IPS-20b (cell line): ENCODE data around the gene EHD4.

Experiments
- H3K27ac ChIP-seq: one replicate; pipeline ENCODE4 v1.5.1; 2013; ENCODE audit warnings: low read length
- H3K27me3 ChIP-seq: 2 replicates; pipeline ENCODE4 v1.6.1; 2013; ENCODE audit warnings: mild to moderate bottlenecking, low read length, inconsistent platforms; ENCODE audit not compliant: insufficient read depth
- H3K36me3 ChIP-seq: 2 replicates; pipeline ENCODE4 v1.6.1; 2013; ENCODE audit warnings: low read depth, mild to moderate bottlenecking, inconsistent platforms, low read length, moderate library complexity; ENCODE audit not compliant: insufficient read depth
- H3K4me1 ChIP-seq: 2 replicates; pipeline ENCODE4 v1.6.1; 2013; ENCODE audit warnings: mild to moderate bottlenecking, control low read depth, inconsistent platforms, low read length, moderate library complexity; ENCODE audit not compliant: insufficient read depth
- H3K4me3 ChIP-seq: 2 replicates; pipeline ENCODE4 v1.5.1; 2013; ENCODE audit warnings: mild to moderate bottlenecking, low read length, inconsistent platforms
- H3K9ac ChIP-seq: 2 replicates; pipeline ENCODE4 v1.6.1; 2013; ENCODE audit warnings: low read depth, mild to moderate bottlenecking, inconsistent platforms, low read length, moderate library complexity
- H3K9me3 ChIP-seq: 2 replicates; pipeline ENCODE4 v1.6.1; 2013; ENCODE audit warnings: mild to moderate bottlenecking, low read depth, low read length, inconsistent platforms; ENCODE audit not compliant: insufficient read depth

The EHD4 gene

DNA sequence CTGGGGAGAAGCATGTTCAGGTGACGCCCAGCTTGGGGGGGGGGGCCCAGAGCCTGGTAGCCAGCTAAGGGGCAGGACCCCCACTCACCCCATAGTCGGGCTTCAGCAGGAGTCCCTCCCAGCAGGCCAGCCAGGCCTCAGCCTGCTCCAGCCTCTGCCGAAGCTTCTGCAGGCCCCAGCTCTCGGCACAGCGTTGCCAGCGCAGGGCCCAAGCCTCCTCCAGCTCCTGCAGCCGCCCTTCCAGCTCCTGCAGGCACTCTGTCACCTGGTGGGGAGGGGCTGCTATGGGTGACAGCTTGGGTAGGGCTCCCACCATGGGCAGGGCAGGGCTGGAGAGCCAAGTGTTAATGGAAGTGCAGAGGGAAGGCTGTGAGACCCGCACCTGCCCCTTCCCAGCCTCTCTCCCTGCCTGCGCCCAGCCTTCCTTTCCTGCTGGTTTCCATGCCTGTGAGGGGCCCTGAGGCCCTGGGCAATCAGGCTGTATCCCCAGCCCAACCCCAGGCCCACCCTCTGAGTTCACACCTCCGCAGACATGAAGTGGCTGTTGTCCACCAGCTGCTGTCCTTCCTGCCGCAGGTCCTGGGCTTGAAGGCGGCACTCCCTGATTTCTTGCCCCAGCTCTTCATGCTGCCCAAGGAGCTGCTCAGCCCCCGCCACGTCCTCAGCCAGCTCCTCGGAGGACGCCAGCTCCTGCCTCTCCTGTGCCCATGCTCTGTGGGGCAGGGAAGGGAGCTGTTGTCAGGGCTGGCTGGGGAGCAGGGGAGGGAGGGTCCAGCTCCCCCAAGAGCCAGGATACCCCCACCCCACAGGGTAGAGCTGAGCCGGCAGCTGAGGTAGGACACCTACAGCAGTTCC lies 119.4 kb downstream of the EHD4 start:
- H3K36me3 ChIP-seq, result peaks cover 5% of the 10 kb centered on the region; the same call in 1 of the 2 replicates
- no peak overlapping the region for H3K9ac ChIP-seq
- H3K27me3 ChIP-seq, result no peaks in the 10 kb centered on the region
- no peak overlapping the region for H3K27ac ChIP-seq
- H3K4me1 ChIP-seq, result no peaks in the 10 kb centered on the region
- H3K4me3 ChIP-seq, result no peak overlapping the region
- H3K9me3 ChIP-seq, result no peaks in the 10 kb centered on the region

DNA sequence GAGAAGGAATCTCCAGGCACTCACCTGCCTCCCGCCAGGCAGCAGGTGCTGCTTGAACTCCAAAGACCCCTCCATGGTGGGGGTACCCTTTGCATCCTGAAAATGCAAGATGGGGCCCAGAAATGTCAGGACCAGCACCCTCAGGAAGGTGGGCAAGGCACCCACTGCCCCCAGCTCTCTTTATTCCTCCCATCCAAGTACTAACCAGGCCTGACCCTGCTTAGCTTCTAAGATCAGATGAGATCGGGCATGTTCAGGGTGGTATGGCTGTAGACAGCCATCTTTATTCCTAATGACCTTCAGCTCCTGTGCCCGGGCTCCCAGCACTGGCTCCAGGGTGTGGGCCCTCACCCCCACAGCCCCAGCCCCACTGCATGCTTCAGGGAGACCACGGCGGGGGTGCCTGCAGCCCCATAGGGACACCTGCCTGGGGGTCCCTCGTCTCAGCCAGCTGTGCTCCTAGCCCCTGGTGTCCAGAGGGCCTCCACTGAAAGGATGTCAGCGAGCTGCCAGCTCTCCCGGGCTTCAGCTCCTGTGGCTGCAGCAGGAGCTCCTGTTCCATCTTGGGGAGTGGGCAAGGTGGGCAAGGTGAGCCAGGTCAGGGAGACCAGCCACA lies 120.5 kb downstream of the EHD4 start:
- no peaks in the 10 kb centered on the region for H3K27me3 ChIP-seq
- no peaks in the 10 kb centered on the region for H3K9me3 ChIP-seq
- H3K27ac ChIP-seq, result no peak overlapping the region
- peaks cover 15% of the 10 kb centered on the region for H3K36me3 ChIP-seq
- H3K4me1 ChIP-seq, result no peaks in the 10 kb centered on the region
- H3K4me3 ChIP-seq, result no peak overlapping the region
- H3K9ac ChIP-seq, result no peak overlapping the region

DNA sequence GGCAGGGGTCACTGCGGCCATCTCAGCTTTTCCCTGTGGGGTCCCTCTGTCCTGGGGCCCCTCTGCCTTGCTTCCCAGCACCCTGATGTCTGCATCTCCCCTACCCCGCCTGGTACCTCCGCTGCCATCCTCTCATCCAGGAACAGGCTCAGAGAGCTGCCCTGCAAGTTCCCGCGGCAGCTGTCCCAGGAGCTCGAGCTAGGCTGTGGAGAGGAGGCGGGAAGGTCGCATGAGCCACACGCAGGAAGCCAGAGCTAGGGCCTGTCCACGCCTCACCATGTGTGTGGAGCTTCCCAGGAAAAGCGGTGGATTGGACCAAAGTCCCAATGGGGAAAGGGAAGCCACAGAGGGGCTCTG lies 121.2 kb downstream of the EHD4 start:
- no peaks in the 10 kb centered on the region for H3K27me3 ChIP-seq
- H3K4me3 ChIP-seq, result no peak overlapping the region
- peaks cover 22% of the 10 kb centered on the region for H3K36me3 ChIP-seq
- H3K4me1 ChIP-seq, result no peaks in the 10 kb centered on the region
- H3K27ac ChIP-seq, result no peak overlapping the region
- H3K9me3 ChIP-seq, result no peaks in the 10 kb centered on the region
- H3K9ac ChIP-seq, result no peak overlapping the region

DNA sequence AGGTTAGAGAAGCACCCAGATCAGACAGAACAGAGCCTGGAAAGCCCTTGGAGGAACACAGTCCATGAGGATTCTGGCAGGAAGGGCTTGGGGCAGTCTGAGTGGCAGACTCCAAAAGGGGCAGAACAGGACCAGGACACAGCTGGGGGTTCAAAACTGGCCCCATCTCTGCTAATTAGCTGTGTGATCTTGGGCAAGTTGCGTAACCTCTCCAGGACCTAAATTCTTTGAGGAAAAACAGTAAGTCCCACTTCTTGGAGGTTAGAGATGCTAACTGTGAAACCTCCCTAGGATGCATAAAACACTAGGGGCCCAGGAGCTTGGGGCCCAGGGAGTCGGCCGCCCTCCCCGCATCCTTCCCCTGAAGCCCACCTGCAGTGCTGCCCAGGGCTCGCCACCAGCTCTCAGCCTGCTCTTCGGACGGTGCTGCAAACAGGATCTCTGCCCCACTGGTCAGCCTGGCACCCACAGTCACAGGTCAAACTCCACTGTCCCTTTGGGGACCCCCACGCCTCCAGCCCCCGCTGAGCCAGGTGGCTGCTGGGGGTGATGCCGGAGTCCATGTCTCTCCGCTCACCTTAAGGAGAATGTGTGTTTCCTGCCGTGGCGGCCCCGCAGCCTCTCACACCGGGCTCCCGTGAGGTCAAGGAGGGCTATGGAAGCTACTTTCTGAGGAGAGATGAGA lies 121.7 kb downstream of the EHD4 start:
- Histone ChIP-seq H3K36me3 (peaks cover 22% of the 10 kb centered on the region), H3K9ac (no peak overlapping the region), H3K4me1 (no peaks in the 10 kb centered on the region), H3K9me3 (no peaks in the 10 kb centered on the region), H3K27me3 (no peaks in the 10 kb centered on the region), H3K4me3 (no peak overlapping the region), H3K27ac (no peak overlapping the region)

DNA sequence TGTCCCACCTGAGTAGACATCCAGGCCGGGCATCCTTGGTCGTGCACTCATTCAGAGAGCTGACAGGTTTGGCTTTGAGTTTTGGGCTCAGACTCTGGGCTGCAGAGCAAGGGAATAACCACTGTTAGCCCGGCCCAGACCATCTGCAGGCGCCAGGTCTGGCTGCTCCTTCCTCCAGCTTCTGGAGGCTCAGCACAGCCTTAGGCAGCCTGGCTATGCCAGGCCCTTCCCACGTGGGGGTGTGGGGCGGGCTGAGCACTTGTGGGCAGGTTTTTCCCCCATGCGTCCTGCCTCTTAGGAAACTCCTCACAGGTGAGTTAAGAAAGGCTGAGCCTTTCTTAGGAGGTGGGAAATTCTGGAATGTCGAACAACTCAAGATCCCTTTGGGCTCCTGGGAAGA lies 122.5 kb downstream of the EHD4 start:
- Histone ChIP-seq H3K27me3 (no peaks in the 10 kb centered on the region), H3K4me3 (no peak overlapping the region), H3K4me1 (no peaks in the 10 kb centered on the region), H3K36me3 (peaks cover 22% of the 10 kb centered on the region), H3K9ac (no peak overlapping the region), H3K27ac (no peak overlapping the region), H3K9me3 (no peaks in the 10 kb centered on the region)

DNA sequence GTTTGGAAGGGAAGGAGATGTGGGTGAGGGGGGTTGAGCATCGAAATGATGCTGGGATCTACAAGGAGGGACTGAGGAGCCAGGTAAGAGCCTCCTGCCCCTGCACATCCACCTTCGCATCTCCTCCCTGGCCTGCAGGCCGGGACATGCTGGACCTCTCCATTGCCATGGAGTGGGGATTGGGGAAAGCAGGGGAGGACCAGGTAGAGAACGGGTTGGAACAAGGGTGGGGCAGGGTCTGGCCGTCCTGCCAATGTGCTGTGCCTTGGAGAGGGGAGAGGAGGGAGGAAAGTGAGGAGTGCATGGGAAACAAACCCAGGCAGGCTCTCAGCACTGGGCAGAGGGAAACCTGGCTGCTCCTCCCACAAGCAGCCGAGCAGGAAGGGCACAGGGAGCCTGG lies 123.2 kb downstream of the EHD4 start:
- no peak overlapping the region for H3K9ac ChIP-seq
- H3K27ac ChIP-seq, result no peak overlapping the region
- peaks cover 22% of the 10 kb centered on the region for H3K36me3 ChIP-seq
- no peaks in the 10 kb centered on the region for H3K27me3 ChIP-seq
- no peaks in the 10 kb centered on the region for H3K4me1 ChIP-seq
- H3K9me3 ChIP-seq, result no peaks in the 10 kb centered on the region
- no peak overlapping the region for H3K4me3 ChIP-seq

DNA sequence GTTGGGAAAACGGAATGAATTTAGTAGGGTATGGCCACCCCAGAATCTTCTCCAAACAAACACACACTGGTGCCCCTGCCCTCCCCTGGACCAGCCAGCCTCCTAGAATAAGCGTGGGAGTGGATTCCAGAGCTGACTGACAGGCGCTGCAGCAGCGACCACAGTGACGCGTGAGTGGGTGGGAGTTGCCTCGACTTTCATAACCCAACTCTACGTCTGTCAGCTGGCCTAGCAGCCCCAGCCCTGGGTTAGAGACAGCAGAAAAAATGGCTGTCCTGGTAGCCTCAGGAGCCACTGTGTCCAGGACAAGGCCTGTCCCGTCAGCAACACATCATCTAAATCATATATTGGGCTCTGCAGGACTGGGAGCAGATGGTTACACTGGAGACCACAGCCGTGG lies 123.7 kb downstream of the EHD4 start:
- Histone ChIP-seq H3K4me1 (no peaks in the 10 kb centered on the region), H3K27me3 (no peaks in the 10 kb centered on the region), H3K4me3 (no peak overlapping the region), H3K36me3 (peaks cover 22% of the 10 kb centered on the region), H3K9ac (no peak overlapping the region), H3K27ac (no peak overlapping the region), H3K9me3 (no peaks in the 10 kb centered on the region)

DNA sequence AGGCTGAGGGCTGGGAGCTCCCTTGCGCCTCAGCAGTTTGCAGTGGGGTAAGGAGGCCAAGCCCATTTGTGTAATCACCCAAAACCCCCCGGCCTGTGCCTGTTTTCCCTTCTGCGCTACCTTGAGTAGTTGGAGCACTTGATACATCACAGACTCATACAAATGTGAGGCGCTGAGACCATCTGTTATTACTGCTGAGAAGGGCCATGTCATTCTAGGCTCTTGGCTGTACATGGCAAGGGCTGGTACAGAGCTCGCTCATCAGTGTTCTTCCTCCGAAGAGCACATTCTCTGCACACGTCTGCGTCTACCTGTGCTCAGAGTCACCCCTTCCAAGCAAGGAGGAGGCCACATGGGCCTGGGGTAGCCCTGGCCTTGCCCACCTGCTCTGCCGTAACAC lies 124.4 kb downstream of the EHD4 start:
- Histone ChIP-seq H3K9ac (no peak overlapping the region), H3K27me3 (no peaks in the 10 kb centered on the region), H3K36me3 (peaks cover 22% of the 10 kb centered on the region), H3K27ac (no peak overlapping the region), H3K4me1 (no peaks in the 10 kb centered on the region), H3K9me3 (no peaks in the 10 kb centered on the region), H3K4me3 (no peak overlapping the region)

DNA sequence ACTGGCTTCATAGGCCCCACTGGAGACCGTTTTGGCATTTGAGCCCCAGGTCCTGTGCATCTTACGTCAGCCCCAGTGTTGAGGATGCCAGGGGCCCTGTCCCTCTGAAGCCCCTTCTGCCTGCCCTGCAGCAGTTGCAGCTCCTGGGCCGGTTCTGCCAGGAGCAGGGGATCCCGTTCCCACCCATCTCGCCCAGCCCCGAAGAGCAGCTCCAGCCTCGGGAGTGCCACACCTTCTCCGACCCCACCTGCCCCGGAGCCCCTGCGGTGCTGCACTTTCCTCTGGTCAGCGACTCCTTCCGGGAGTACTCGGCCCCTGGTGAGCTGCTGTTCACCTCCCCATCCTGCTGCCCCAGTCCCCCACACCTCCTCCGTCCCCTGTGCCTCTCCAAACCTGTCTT lies 125.2 kb downstream of the EHD4 start:
- Histone ChIP-seq H3K9me3 (no peaks in the 10 kb centered on the region), H3K36me3 (peaks cover 22% of the 10 kb centered on the region), H3K4me3 (no peak overlapping the region), H3K27me3 (no peaks in the 10 kb centered on the region), H3K27ac (no peak overlapping the region), H3K4me1 (no peaks in the 10 kb centered on the region), H3K9ac (no peak overlapping the region)
